Measurements from ENCODE around the gene CHD9. TPM values are rescaled to one million over a fixed set of nuclear protein-coding genes. Genes with fewer than 3 reads are reported as not detected.
A peak's percentile ranks its signal among the peaks of the same experiment; 100 is the strongest.

Gene CHD9
- total RNA-seq, 1 donor from 2014 or later = 86.0 TPM

DNA sequence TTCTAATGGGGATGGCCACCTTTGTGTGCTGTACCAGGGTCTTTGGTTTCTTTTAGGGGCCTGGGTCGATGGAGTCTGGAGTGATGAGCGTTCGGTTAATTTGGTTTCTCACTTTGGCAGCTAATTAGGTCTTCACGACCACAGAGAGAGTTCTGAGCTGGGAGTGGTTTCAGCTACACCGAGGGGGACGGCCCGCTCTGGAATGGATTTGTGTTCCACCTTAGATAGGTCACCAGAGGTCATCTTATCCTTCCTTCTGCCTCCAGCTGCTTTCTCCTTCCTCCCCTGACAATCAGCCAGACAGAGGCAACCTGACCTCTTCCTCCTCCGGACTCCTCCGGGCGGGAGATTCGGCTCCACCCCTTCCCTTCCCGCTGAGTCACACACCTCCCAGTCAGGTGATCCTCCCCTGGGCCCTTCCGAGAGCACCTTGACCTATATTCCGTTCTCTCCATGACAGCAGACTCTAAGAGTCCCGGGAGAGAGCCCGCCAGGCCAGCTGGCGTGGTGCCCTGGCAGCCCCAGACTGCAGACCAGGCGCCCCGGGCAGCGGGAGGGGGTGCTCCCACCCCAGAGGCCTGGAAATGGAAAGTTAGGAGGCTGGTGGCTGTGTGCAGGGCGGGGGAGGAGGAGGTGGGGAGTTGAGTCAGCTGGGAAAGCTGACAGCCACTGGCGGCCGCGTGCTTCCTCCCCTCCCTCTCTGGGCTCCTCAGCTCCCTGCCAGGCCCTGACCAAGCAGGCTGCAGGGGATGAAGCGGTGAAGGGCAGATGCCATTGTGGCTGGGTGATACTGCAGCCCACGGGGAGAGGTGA, 44.7 kb downstream of the CHD9 start:
- peaks cover 35% of the 10 kb centered on the region for H3K4me1 Mint-ChIP-seq

DNA sequence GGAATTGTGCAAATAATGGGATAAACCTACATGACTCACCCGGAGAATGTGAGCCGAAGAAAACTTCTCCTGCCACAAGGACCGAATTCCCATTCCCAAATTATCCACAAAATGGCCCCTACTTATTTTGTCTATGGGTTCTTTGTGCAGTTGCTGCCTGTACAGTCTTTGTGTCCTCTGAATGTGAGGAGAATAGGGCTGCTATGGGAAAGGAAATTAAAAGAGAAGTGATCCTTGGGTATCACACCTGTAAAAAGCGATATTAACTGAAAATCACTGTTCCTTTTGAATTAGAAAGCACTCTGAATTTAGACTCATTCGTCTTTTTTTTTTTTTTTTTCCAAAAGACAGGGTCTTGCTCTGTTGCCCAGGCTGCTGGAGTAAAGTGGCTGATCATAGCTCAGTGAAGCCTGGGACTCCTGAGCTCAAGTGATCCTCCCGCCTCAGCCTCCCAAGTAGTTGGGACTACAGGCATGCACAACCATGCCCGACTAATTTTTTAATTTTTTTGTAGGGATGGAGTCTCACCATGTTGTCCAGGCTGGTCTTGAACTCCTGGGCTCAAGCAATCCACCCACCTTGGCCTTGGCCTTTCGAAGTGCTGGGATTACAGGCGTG, 45.4 kb downstream of the CHD9 start:
- DNase-seq (ENCODE audit: low spot score) = no peak
- Histone ChIP-seq H3K9ac (no peak overlapping the region), H3K27me3 (no peaks in the 10 kb centered on the region), H3K4me3 (peak overlapping the region; percentile 51), H4K20me1 (ENCODE audit: low read depth) (peaks cover 16% of the 10 kb centered on the region), H3K79me2 (ENCODE audit: low read depth) (peaks cover 4% of the 10 kb centered on the region), H3K4me1 (peaks cover 20% of the 10 kb centered on the region), H3K9me3 (ENCODE audit: low read depth) (no peaks in the 10 kb centered on the region), H2AFZ (replicated peaks) (no peak overlapping the region), H3K4me2 (peak overlapping the region; percentile 82), H3F3A (ENCODE audit: low read depth) (peaks cover 35% of the 10 kb centered on the region), H3K36me3 (no peaks in the 10 kb centered on the region), H3K27ac (no peak overlapping the region)
- TF ChIP-seq EZH2phosphoT487 (IDR thresholded peaks at IDR 0.05) (no peak), EZH2 (IDR thresholded peaks at IDR 0.05) (no peak)
- TF ChIP-seq, protein P1, sequence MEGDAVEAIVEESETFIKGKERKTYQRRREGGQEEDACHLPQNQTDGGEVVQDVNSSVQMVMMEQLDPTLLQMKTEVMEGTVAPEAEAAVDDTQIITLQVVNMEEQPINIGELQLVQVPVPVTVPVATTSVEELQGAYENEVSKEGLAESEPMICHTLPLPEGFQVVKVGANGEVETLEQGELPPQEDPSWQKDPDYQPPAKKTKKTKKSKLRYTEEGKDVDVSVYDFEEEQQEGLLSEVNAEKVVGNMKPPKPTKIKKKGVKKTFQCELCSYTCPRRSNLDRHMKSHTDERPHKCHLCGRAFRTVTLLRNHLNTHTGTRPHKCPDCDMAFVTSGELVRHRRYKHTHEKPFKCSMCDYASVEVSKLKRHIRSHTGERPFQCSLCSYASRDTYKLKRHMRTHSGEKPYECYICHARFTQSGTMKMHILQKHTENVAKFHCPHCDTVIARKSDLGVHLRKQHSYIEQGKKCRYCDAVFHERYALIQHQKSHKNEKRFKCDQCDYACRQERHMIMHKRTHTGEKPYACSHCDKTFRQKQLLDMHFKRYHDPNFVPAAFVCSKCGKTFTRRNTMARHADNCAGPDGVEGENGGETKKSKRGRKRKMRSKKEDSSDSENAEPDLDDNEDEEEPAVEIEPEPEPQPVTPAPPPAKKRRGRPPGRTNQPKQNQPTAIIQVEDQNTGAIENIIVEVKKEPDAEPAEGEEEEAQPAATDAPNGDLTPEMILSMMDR (IDR thresholded peaks at IDR 0.05) = no peak
- no peak overlapping the region for H3K27ac Mint-ChIP-seq
- H3K36me3 Mint-ChIP-seq = peaks cover 3% of the 10 kb centered on the region
- H3K4me1 Mint-ChIP-seq = peaks cover 32% of the 10 kb centered on the region
- H3K4me3 Mint-ChIP-seq = peak overlapping the region; percentile 30
- H3K27me3 Mint-ChIP-seq (ENCODE audit: insufficient read depth, low read depth) = peaks cover 2% of the 10 kb centered on the region
- no peaks in the 10 kb centered on the region for H3K9me3 Mint-ChIP-seq

More for the DNA sequence above, 44.7 kb downstream of the CHD9 start:
- Histone ChIP-seq H3K9me3 (ENCODE audit: low read depth) (no peaks in the 10 kb centered on the region), H3K4me3 (peak overlapping the region; percentile 51), H3K27ac (peak overlapping the region; percentile 83), H3K4me2 (peak overlapping the region; percentile 82), H3K9ac (no peak overlapping the region), H3K79me2 (ENCODE audit: low read depth) (peaks cover 7% of the 10 kb centered on the region), H3K27me3 (no peaks in the 10 kb centered on the region), H4K20me1 (ENCODE audit: low read depth) (peaks cover 16% of the 10 kb centered on the region), H2AFZ (replicated peaks) (no peak overlapping the region), H3K36me3 (no peaks in the 10 kb centered on the region), H3K4me1 (peaks cover 20% of the 10 kb centered on the region), H3F3A (ENCODE audit: low read depth) (peaks cover 35% of the 10 kb centered on the region)
- TF ChIP-seq, protein P1 (IDR thresholded peaks at IDR 0.05) = no peak
- TF ChIP-seq EZH2 (IDR thresholded peaks at IDR 0.05) = no peak
- TF ChIP-seq EZH2phosphoT487 (IDR thresholded peaks at IDR 0.05) = no peak
- peak overlapping the region; percentile 97 for H3K27ac Mint-ChIP-seq
- peaks cover 2% of the 10 kb centered on the region for H3K27me3 Mint-ChIP-seq (ENCODE audit: insufficient read depth, low read depth)
- H3K9me3 Mint-ChIP-seq = no peaks in the 10 kb centered on the region
- peaks cover 6% of the 10 kb centered on the region for H3K36me3 Mint-ChIP-seq
- peak; percentile 88 for DNase-seq (ENCODE audit: low spot score)
- H3K4me3 Mint-ChIP-seq = peak overlapping the region; percentile 75

DNA sequence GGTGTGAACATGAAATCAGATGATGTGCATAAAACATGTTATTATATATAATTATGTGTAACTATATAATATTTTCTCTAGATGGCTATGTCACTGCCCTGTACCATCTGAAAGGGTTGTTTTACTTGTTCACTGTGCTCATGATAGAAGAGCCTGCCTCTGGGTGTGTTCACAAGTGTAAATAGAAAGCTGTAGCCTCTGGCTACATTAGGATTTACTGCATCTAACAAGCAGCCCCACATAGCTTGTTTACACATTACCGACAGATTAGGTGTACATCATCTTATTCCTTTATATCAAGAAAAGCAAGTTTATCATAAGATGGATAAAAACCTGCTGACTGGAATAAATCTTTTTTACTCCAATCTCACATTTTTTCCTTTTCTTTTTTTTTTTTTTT, 46.1 kb downstream of the CHD9 start:
- peaks cover 16% of the 10 kb centered on the region for H4K20me1 ChIP-seq (ENCODE audit: low read depth)
- H3K4me2 ChIP-seq = no peak overlapping the region
- peaks cover 20% of the 10 kb centered on the region for H3K4me1 ChIP-seq
- Mint-ChIP-seq H3K27me3 (ENCODE audit: insufficient read depth, low read depth) (peaks cover 2% of the 10 kb centered on the region), H3K4me3 (no peak overlapping the region), H3K27ac (no peak overlapping the region), H3K36me3 (peaks cover 3% of the 10 kb centered on the region), H3K4me1 (peaks cover 32% of the 10 kb centered on the region), H3K9me3 (no peaks in the 10 kb centered on the region)
- no peak overlapping the region for H3K4me3 ChIP-seq
- no peaks in the 10 kb centered on the region for H3K36me3 ChIP-seq
- no peak overlapping the region for H3K9ac ChIP-seq
- TF ChIP-seq EZH2phosphoT487 (IDR thresholded peaks at IDR 0.05) = no peak
- TF ChIP-seq EZH2 (IDR thresholded peaks at IDR 0.05) = no peak
- TF ChIP-seq, protein P1 (IDR thresholded peaks at IDR 0.05) = no peak
- H3K27ac ChIP-seq = no peak overlapping the region
- H3K27me3 ChIP-seq = no peaks in the 10 kb centered on the region
- no peaks in the 10 kb centered on the region for H3K9me3 ChIP-seq (ENCODE audit: low read depth)
- no peak for DNase-seq (ENCODE audit: low spot score)
- H2AFZ ChIP-seq (replicated peaks) = no peak overlapping the region
- H3K79me2 ChIP-seq (ENCODE audit: low read depth) = peaks cover 4% of the 10 kb centered on the region
- H3F3A ChIP-seq (ENCODE audit: low read depth) = peaks cover 35% of the 10 kb centered on the region
